Measurements from ENCODE around the gene CYP1A2.

GRCh38 chr15:74752531-74752930 lies 3.9 kb downstream of the CYP1A2 start:
- TF ChIP-seq CTCF (IDR thresholded peaks at IDR 0.05) (no peak), POLR2A (IDR thresholded peaks at IDR 0.05) (no peak)
